ENCODE measurements around the gene NOP53. TPM values are rescaled to one million over a fixed set of nuclear protein-coding genes. Genes with fewer than 3 reads are reported as not detected.

Gene NOP53
- total and polyA plus RNA-seq, 3 donors from 2014 or later = 166 to 325 (median 309) TPM

DNA sequence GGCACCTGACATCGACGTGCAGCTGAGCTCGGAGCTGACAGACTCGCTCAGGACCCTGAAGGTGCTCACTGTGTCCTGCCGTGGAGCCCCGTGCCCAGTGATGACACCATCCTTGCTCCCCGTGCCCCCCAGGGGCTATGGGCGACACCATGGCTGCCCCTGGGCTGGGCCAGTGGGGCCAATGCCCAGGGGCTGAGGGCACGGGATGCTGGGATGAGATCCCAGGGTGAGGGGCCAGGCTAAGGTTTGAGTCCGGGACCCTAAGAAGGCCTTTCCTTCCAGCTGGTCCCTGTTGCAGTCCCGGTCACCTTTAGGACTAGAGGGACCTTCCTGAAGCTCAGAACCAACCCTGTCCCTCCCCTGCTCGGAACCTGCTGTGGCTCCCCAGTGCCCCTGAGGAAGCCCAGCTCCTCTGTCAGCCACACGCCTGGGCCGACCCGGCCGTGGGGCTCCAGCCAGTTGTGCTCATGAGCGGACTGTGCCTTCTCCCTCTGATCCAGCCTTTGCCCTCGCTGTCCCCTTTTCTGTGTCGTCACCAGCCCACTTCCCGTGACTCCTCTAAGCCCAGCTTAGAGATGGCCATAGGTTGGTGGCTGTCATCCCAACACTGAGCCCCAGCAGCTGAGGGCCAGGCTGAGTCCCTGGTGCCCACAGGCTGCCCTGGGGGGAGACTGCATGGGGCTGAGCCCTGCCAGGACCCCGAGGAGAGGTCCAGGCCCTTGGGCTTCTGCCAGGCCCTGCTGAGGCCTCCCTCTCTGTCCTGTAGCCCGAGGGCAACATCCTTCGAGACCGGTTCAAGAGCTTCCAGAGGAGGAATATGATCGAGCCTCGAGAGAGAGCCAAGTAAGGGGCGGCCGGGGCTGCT lies 10.6 kb downstream of the NOP53 start:
- TF ChIP-seq POLR2A (IDR thresholded peaks at IDR 0.05) = no peak
- TF ChIP-seq, protein P1, sequence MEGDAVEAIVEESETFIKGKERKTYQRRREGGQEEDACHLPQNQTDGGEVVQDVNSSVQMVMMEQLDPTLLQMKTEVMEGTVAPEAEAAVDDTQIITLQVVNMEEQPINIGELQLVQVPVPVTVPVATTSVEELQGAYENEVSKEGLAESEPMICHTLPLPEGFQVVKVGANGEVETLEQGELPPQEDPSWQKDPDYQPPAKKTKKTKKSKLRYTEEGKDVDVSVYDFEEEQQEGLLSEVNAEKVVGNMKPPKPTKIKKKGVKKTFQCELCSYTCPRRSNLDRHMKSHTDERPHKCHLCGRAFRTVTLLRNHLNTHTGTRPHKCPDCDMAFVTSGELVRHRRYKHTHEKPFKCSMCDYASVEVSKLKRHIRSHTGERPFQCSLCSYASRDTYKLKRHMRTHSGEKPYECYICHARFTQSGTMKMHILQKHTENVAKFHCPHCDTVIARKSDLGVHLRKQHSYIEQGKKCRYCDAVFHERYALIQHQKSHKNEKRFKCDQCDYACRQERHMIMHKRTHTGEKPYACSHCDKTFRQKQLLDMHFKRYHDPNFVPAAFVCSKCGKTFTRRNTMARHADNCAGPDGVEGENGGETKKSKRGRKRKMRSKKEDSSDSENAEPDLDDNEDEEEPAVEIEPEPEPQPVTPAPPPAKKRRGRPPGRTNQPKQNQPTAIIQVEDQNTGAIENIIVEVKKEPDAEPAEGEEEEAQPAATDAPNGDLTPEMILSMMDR (IDR thresholded peaks at IDR 0.05) = no peak

DNA sequence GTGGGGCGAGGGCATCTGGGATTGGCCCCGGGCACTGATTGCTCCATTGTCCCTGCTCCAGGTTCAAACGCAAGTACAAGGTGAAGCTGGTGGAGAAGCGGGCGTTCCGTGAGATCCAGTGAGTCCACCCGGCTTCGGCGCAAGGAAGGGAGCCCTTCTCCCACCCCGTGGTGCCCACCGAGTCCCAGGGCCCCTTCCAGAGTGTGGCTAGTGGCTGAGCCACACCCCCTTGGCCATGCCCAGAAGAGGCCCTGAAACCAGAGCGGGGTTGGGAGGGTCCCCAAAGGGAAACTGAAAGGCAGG lies 11.2 kb downstream of the NOP53 start:
- no peaks in the 10 kb centered on the region for H3K27me3 ChIP-seq
- no peak overlapping the region for H3K27ac ChIP-seq
- TF ChIP-seq POLR2A (IDR thresholded peaks at IDR 0.05) = no peak
- TF ChIP-seq, protein P1 (IDR thresholded peaks at IDR 0.05) = no peak
- intact Hi-C loops (cut with DNase I; ENCODE audit: low total_unique reads) = no loop called here
- H3K4me1 ChIP-seq = no peaks in the 10 kb centered on the region
- H3K36me3 ChIP-seq (ENCODE audit: low read depth, missing control alignments) = no peaks in the 10 kb centered on the region
- H3K9me3 ChIP-seq = no peaks in the 10 kb centered on the region
- H3K4me3 ChIP-seq = no peak overlapping the region
- 93% methylated on average over 12 of the region's 12 CpGs; no CpG with 5 or more reads in 1 of the 2 donors for WGBS, 2 donors
- DNase-seq = no peak

More for the DNA sequence above, 10.6 kb downstream of the NOP53 start:
- Histone ChIP-seq H3K4me3 (no peak overlapping the region), H3K27ac (no peak overlapping the region), H3K36me3 (ENCODE audit: low read depth, missing control alignments) (no peaks in the 10 kb centered on the region), H3K9me3 (no peaks in the 10 kb centered on the region), H3K4me1 (no peaks in the 10 kb centered on the region), H3K27me3 (no peaks in the 10 kb centered on the region)
- DNase-seq = no peak
- intact Hi-C loops (cut with DNase I; ENCODE audit: low total_unique reads) = no loop called here
- WGBS, 2 donors = 90 to 98% methylated on average over 7 to 28 of the region's 28 CpGs

DNA sequence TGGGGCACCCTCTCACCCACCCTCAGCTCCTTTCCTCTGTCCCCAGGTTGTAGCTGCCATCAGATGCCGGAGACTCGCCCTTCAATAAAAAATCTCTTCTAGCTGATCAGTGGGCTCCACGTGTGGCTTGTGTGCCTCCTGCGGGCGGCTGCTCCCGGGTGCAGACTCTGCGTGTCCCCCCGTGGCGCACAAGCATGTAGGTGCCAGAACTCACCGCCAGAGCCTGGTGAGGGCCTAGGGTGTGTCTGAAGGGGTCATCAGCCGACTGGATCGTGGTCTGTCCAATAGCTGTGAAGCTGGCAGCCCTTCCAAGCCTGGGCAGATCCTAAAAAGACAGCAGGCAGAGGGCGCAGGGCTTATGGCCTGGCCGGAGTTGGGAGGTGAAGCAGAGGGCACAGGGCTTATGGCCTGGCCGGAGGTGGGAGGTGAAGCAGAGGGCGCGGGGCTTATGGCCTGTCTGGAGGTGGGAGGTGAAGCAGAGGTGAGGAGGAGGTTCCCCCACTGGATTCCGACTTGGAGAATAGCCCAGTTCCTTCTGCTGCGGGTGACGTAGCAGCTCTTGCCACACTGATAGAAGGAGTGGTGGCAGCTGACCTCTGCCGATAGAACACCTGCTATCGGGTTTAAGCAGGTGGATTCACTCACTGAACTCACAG lies 11.7 kb downstream of the NOP53 start:
- no peak for TF ChIP-seq POLR2A (IDR thresholded peaks at IDR 0.05)
- TF ChIP-seq, protein P1 (IDR thresholded peaks at IDR 0.05) = no peak
- peak; percentile 54 for DNase-seq
- no peaks in the 10 kb centered on the region for H3K27me3 ChIP-seq
- H3K27ac ChIP-seq = no peak overlapping the region
- H3K4me3 ChIP-seq = no peak overlapping the region
- WGBS, 2 donors = 74% methylated on average over 10 to 21 of the region's 22 CpGs
- intact Hi-C loops (cut with DNase I; ENCODE audit: low total_unique reads) = no loop called here
- H3K4me1 ChIP-seq = no peaks in the 10 kb centered on the region
- no peaks in the 10 kb centered on the region for H3K36me3 ChIP-seq (ENCODE audit: low read depth, missing control alignments)
- no peaks in the 10 kb centered on the region for H3K9me3 ChIP-seq

DNA sequence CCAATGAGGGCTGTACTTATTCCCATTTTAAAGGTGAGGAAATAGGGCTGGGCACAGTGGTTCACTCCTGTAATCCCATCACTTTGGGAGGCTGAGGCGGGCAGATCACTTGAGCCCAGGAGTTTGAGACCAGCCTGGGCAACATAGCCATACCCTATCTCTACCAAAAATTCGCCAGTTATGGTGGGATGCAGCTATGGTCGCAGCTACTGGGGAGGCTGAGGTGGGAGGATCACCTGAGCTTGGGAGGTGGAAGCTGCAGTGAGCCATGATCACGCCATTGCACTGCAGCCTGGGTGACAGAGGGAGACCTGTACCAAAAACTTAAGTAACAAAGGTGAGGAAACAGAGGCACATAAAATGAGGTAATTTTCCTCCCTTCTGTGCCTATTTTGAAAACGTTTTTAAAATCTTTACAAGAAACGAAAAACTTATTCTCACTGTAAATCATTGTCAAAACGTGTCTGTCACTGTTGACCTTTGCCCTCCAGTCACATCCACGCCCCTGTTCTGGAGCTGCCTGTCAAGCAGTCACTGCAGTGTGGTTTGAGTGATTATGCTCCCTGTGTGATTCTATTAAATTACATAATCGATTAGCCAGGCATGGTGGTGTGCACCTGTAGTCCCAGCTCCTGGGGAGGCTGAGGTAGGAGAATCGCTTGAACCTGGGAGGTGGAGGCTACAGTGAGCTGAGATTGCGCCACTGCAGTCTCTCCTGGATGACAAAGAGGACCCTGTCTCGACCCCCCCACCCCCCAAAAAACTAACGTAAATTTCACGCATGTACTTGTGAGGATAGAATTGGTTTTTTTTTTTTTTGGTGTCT lies 12.5 kb downstream of the NOP53 start:
- no peaks in the 10 kb centered on the region for H3K36me3 ChIP-seq (ENCODE audit: low read depth, missing control alignments)
- H3K4me1 ChIP-seq = no peaks in the 10 kb centered on the region
- H3K27ac ChIP-seq = no peak overlapping the region
- WGBS, 2 donors = 80 to 84% methylated on average over 14 of the region's 14 CpGs
- DNase-seq = no peak
- TF ChIP-seq POLR2A (IDR thresholded peaks at IDR 0.05) = no peak
- TF ChIP-seq, protein P1 (IDR thresholded peaks at IDR 0.05) = no peak
- no peaks in the 10 kb centered on the region for H3K27me3 ChIP-seq
- H3K9me3 ChIP-seq = no peaks in the 10 kb centered on the region
- intact Hi-C loops (cut with DNase I; ENCODE audit: low total_unique reads) = no loop called here
- H3K4me3 ChIP-seq = no peak overlapping the region
